Endothelial cell (in vitro differentiated cells): Measurements from ENCODE around the gene CYP4F8. TPM values are rescaled to one million over a fixed set of nuclear protein-coding genes. Genes with fewer than 3 reads are reported as not detected.

Source experiments
- DNase-seq: peaks from one replicate; pipeline ENCODE4 v3.0.0; 2021; ENCODE audit warnings: low spot score
- H3K27ac Mint-ChIP-seq: one replicate; pipeline ENCODE4 v1.8.0; 2021; ENCODE audit warnings: mixed read lengths, inconsistent platforms; ENCODE audit not compliant: unreplicated experiment
- H3K27me3 Mint-ChIP-seq: one replicate; pipeline ENCODE4 v1.8.0; 2021; ENCODE audit warnings: mild to moderate bottlenecking, moderate library complexity, mixed read lengths, inconsistent platforms; ENCODE audit not compliant: unreplicated experiment
- H3K36me3 Mint-ChIP-seq: one replicate; pipeline ENCODE4 v1.8.0; 2021; ENCODE audit warnings: mild to moderate bottlenecking, low read depth, mixed read lengths, inconsistent platforms; ENCODE audit not compliant: unreplicated experiment
- H3K4me1 Mint-ChIP-seq: one replicate; pipeline ENCODE4 v1.8.0; 2021; ENCODE audit warnings: mild to moderate bottlenecking, mixed read lengths, inconsistent platforms; ENCODE audit not compliant: unreplicated experiment
- H3K4me3 Mint-ChIP-seq: one replicate; pipeline ENCODE4 v1.8.0; 2021; ENCODE audit warnings: mild to moderate bottlenecking, mixed read lengths, inconsistent platforms; ENCODE audit not compliant: unreplicated experiment
- H3K9me3 Mint-ChIP-seq: one replicate; pipeline ENCODE4 v1.8.0; 2021; ENCODE audit warnings: mixed read lengths, inconsistent platforms; ENCODE audit not compliant: unreplicated experiment
- CTCF ChIP-seq: fragments of 200-600 bp; sonication (generic); IDR thresholded peaks from one replicate; pipeline ENCODE4 v1.5.0; 2021; ENCODE audit warnings: antibody characterized with exemption; ENCODE audit not compliant: unreplicated experiment
- long read RNA-seq: library from polyadenylated mRNA; unstranded; transcript quantifications from one replicate; pipeline ENCODE4 v2.0.0, GENCODE V29; 2020; ENCODE audit not compliant: unreplicated experiment
- total RNA-seq: library from RNA; stranded (reverse); fragmentation: NEBNext Ultra II Directional; extraction: Animal tissue kit (Norgen Biotek cat#: 25700); gene quantifications from one replicate; pipeline ENCODE4 v1.2.1, GENCODE V29; 2021; ENCODE audit not compliant: unreplicated experiment

The CYP4F8 gene
- not detected for total RNA-seq
- long read RNA-seq: 0 reads

GRCh38 chr19:15614507-15615379 lies at the start of gene CYP4F8:
Gene CYP4F8, plus strand, starts transcription at chr19:15615218. Its CDS starts 399 bp downstream, at chr19:15615617.
- H3K27me3 Mint-ChIP-seq: peaks cover 15% of the 10 kb centered on the region
- H3K9me3 Mint-ChIP-seq: peaks cover 43% of the 10 kb centered on the region
- peaks cover 25% of the 10 kb centered on the region for H3K36me3 Mint-ChIP-seq
- H3K27ac Mint-ChIP-seq: no peak within 1 kb of the TSS
- H3K4me1 Mint-ChIP-seq: no peaks in the 10 kb centered on the region
- TF ChIP-seq CTCF: no peak
- H3K4me3 Mint-ChIP-seq: peak within 1 kb of the TSS; percentile 34
- DNase-seq: no peak

GRCh38 chr19:15570420-15570819 lies 44.6 kb upstream of the CYP4F8 start:
- H3K27me3 Mint-ChIP-seq: peaks cover 8% of the 10 kb centered on the region
- peak overlapping the region; percentile 27 for H3K4me3 Mint-ChIP-seq
- H3K27ac Mint-ChIP-seq: no peak overlapping the region
- peaks cover 58% of the 10 kb centered on the region for H3K9me3 Mint-ChIP-seq
- DNase-seq: no peak
- TF ChIP-seq CTCF: no peak
- no peaks in the 10 kb centered on the region for H3K4me1 Mint-ChIP-seq
- peaks cover 23% of the 10 kb centered on the region for H3K36me3 Mint-ChIP-seq

- peaks cover 33% of the 10 kb centered on the region for H3K9me3 Mint-ChIP-seq
- no peaks in the 10 kb centered on the region for H3K4me1 Mint-ChIP-seq
- H3K27ac Mint-ChIP-seq: no peak overlapping the region
- peaks cover 33% of the 10 kb centered on the region for H3K36me3 Mint-ChIP-seq
- no peak for TF ChIP-seq CTCF
- H3K4me3 Mint-ChIP-seq: no peak overlapping the region
- no peak for DNase-seq
- peaks cover 5% of the 10 kb centered on the region for H3K27me3 Mint-ChIP-seq
Observed at GRCh38 chr19:15575406-15575805, 39.6 kb upstream of the CYP4F8 start.

GRCh38 chr19:15576526-15577156 lies 38.4 kb upstream of the CYP4F8 start:
- no peak for TF ChIP-seq CTCF
- Mint-ChIP-seq H3K36me3 (peaks cover 23% of the 10 kb centered on the region), H3K4me1 (no peaks in the 10 kb centered on the region), H3K9me3 (peaks cover 24% of the 10 kb centered on the region), H3K27ac (no peak overlapping the region), H3K4me3 (no peak overlapping the region), H3K27me3 (peaks cover 4% of the 10 kb centered on the region)
- no peak for DNase-seq

- peak overlapping the region; percentile 31 for H3K4me3 Mint-ChIP-seq
- H3K9me3 Mint-ChIP-seq: peaks cover 24% of the 10 kb centered on the region
- peaks cover 23% of the 10 kb centered on the region for H3K36me3 Mint-ChIP-seq
- no peak overlapping the region for H3K27ac Mint-ChIP-seq
- no peak for TF ChIP-seq CTCF
- peaks cover 4% of the 10 kb centered on the region for H3K27me3 Mint-ChIP-seq
- DNase-seq: no peak
- H3K4me1 Mint-ChIP-seq: no peaks in the 10 kb centered on the region
Observed at GRCh38 chr19:15577184-15577771, 37.7 kb upstream of the CYP4F8 start.
